HEK293T (cell line): ENCODE data around the gene SELENOO.

Source experiments
- ARNT ChIP-seq: fragments of 450-650 bp; IDR thresholded peaks from 2 replicates; pipeline ENCODE4 v1.6.1; 2017; ENCODE audit warnings: mild to moderate bottlenecking
- BHLHE40 ChIP-seq: fragments of 450-650 bp; IDR thresholded peaks from 2 replicates; pipeline ENCODE4 v1.6.1; 2016; ENCODE audit warnings: mild to moderate bottlenecking, moderate library complexity, borderline replicate concordance
- ELF4 ChIP-seq: fragments of 450-650 bp; IDR thresholded peaks from 2 replicates; pipeline ENCODE4 v1.6.1; 2017; ENCODE audit warnings: antibody characterized with exemption
- FOXA1 ChIP-seq: fragments of 450-650 bp; IDR thresholded peaks from 2 replicates; pipeline ENCODE4 v1.6.1; 2016; ENCODE audit warnings: mild to moderate bottlenecking
- FOXM1 ChIP-seq: fragments of 450-650 bp; IDR thresholded peaks from 2 replicates; pipeline ENCODE4 v1.6.1; 2017; ENCODE audit warnings: mild to moderate bottlenecking, borderline replicate concordance
- HDGF ChIP-seq: fragments of 450-650 bp; IDR thresholded peaks from 2 replicates; pipeline ENCODE4 v1.6.1; 2017; ENCODE audit warnings: antibody characterized with exemption, borderline replicate concordance
- LEF1 ChIP-seq: fragments of 450-650 bp; IDR thresholded peaks from 2 replicates; pipeline ENCODE4 v1.6.1; 2017; ENCODE audit warnings: mild to moderate bottlenecking, borderline replicate concordance
- NFRKB ChIP-seq: fragments of 450-650 bp; IDR thresholded peaks from 2 replicates; pipeline ENCODE4 v1.6.1; 2016; ENCODE audit warnings: mild to moderate bottlenecking, moderate library complexity
- SUZ12 ChIP-seq: fragments of 450-650 bp; IDR thresholded peaks from 2 replicates; pipeline ENCODE4 v1.6.1; 2016; ENCODE audit warnings: mild to moderate bottlenecking
- TARDBP ChIP-seq: fragments of 450-650 bp; IDR thresholded peaks from 2 replicates; pipeline ENCODE4 v1.6.1; 2016
- TF ChIP-seq, protein P1 (sequence below): fragments of 450-650 bp; IDR thresholded peaks from 2 replicates; pipeline ENCODE4 v1.6.1; 2016

GRCh38 chr22:50202130-50202666, 1.4 kb downstream of the SELENOO start:
- TF ChIP-seq SUZ12 = no peak
- TF ChIP-seq HDGF = no peak
- no peak for TF ChIP-seq FOXA1
- TF ChIP-seq NFRKB = no peak
- TF ChIP-seq ELF4 = no peak
- no peak for TF ChIP-seq BHLHE40
- TF ChIP-seq FOXM1 = no peak
- no peak for TF ChIP-seq ARNT
- TF ChIP-seq TARDBP = no peak
- TF ChIP-seq LEF1 = no peak
- TF ChIP-seq, protein P1, sequence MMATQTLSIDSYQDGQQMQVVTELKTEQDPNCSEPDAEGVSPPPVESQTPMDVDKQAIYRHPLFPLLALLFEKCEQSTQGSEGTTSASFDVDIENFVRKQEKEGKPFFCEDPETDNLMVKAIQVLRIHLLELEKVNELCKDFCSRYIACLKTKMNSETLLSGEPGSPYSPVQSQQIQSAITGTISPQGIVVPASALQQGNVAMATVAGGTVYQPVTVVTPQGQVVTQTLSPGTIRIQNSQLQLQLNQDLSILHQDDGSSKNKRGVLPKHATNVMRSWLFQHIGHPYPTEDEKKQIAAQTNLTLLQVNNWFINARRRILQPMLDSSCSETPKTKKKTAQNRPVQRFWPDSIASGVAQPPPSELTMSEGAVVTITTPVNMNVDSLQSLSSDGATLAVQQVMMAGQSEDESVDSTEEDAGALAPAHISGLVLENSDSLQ = no peak
